GM19239 (cell line): ENCODE measurements around the gene APOBEC3A.
A peak's percentile ranks its signal among the peaks of the same experiment; 100 is the strongest.
"Not testable (repeated sequence)": the region's sequence is repeated elsewhere in the genome, so short reads cannot be mapped to it uniquely, and the experiment has no call there.

Experiments used
- DNase-seq: peaks from one replicate; pipeline ENCODE4 v3.0.0; 2011; ENCODE audit warnings: low spot score; ENCODE audit not compliant: insufficient read length
- FAIRE-seq: peaks from 2 replicates; lab custom pipeline; 2011; peaks lifted over from hg19 to GRCh38; lab: Jason Lieb, UNC

Gene APOBEC3A

GRCh38 chr22:38973289-38974169, 16.1 kb downstream of the APOBEC3A start:
- DNase-seq (peak; percentile 72), FAIRE-seq (peak; percentile 80)

GRCh38 chr22:38974170-38974825, 16.9 kb downstream of the APOBEC3A start:
- no peak for DNase-seq
- FAIRE-seq = no peak

- DNase-seq (no peak), FAIRE-seq (no peak)
Observed at GRCh38 chr22:38974826-38975175, 17.4 kb downstream of the APOBEC3A start.

- not testable (repeated sequence) for DNase-seq, FAIRE-seq
Observed at GRCh38 chr22:38977289-38977688, 19.9 kb downstream of the APOBEC3A start.

- not testable (repeated sequence) for DNase-seq, FAIRE-seq
Observed at GRCh38 chr22:38980587-38980986, 23.2 kb downstream of the APOBEC3A start.

GRCh38 chr22:38981005-38981991, 23.9 kb downstream of the APOBEC3A start:
- FAIRE-seq (peak; percentile 37), DNase-seq (no peak)

- DNase-seq (peak; percentile 82), FAIRE-seq (peak; percentile 100)
Observed at GRCh38 chr22:38981992-38982927, 24.9 kb downstream of the APOBEC3A start, which contains the start of gene APOBEC3B. Gene APOBEC3B, plus strand, starts transcription at chr22:38982347. Its CDS starts 107 bp downstream, at chr22:38982454.

- FAIRE-seq (no peak), DNase-seq (no peak)
Observed at GRCh38 chr22:38984224-38984623, 26.8 kb downstream of the APOBEC3A start.

GRCh38 chr22:38984784-38985757, 27.7 kb downstream of the APOBEC3A start:
- DNase-seq (peak; percentile 47), FAIRE-seq (peak; percentile 95)

GRCh38 chr22:38986629-38987028, 29.2 kb downstream of the APOBEC3A start:
- DNase-seq = no peak
- FAIRE-seq = no peak

GRCh38 chr22:38987171-38987895, 29.9 kb downstream of the APOBEC3A start:
- no peak for FAIRE-seq
- DNase-seq = no peak

GRCh38 chr22:38989466-38989865, 32.1 kb downstream of the APOBEC3A start:
- FAIRE-seq (peak; percentile 76), DNase-seq (no peak)

GRCh38 chr22:38992871-38993371, 35.5 kb downstream of the APOBEC3A start:
- not testable (repeated sequence) for DNase-seq, FAIRE-seq

- DNase-seq = no peak
- no peak for FAIRE-seq
Observed at GRCh38 chr22:38996105-38996504, 38.7 kb downstream of the APOBEC3A start.

GRCh38 chr22:38997518-38997917, 40.1 kb downstream of the APOBEC3A start:
- DNase-seq = no peak
- no peak for FAIRE-seq

GRCh38 chr22:39003165-39003638, 45.8 kb downstream of the APOBEC3A start:
- peak; percentile 97 for FAIRE-seq
- DNase-seq = peak; percentile 83

- FAIRE-seq = no peak
- no peak for DNase-seq
Observed at GRCh38 chr22:39007177-39007576, 49.8 kb downstream of the APOBEC3A start.
